GM23248 (cell line): ENCODE data around the gene KCNQ2. TPM values are rescaled to one million over a fixed set of nuclear protein-coding genes. Genes with fewer than 3 reads are reported as not detected.

Source experiments
- DNase-seq: peaks from one replicate; pipeline ENCODE4 v3.0.0-alpha.2; 2015
- H2AFZ ChIP-seq: fragments of 200-600 bp; sonication (generic); 2 replicates; pipeline ENCODE4 v1.6.1; 2016; ENCODE audit warnings: antibody characterized with exemption
- H3F3A ChIP-seq: fragments of 200-600 bp; sonication (generic); 2 replicates; pipeline ENCODE4 v1.6.1; 2016; ENCODE audit warnings: mild to moderate bottlenecking, antibody characterized with exemption, mixed run types; ENCODE audit not compliant: insufficient read depth
- H3K27ac ChIP-seq: fragments of 200-600 bp; sonication (generic); 2 replicates; pipeline ENCODE4 v1.5.1; 2016; ENCODE audit warnings: mild to moderate bottlenecking
- H3K27me3 ChIP-seq: fragments of 200-600 bp; sonication (generic); replicated peaks from 2 replicates; pipeline ENCODE4 v1.6.1; 2016; ENCODE audit warnings: mild to moderate bottlenecking; ENCODE audit not compliant: insufficient read depth
- H3K36me3 ChIP-seq: fragments of 200-600 bp; sonication (generic); 2 replicates; pipeline ENCODE4 v1.6.1; 2016; ENCODE audit warnings: low read depth, mild to moderate bottlenecking
- H3K4me1 ChIP-seq: fragments of 200-600 bp; sonication (generic); 2 replicates; pipeline ENCODE4 v1.6.1; 2016; ENCODE audit warnings: mild to moderate bottlenecking; ENCODE audit not compliant: insufficient read depth
- H3K4me2 ChIP-seq: fragments of 200-600 bp; sonication (generic); one replicate; pipeline ENCODE4 v1.6.1; 2016; ENCODE audit warnings: mild to moderate bottlenecking; ENCODE audit not compliant: unreplicated experiment
- H3K4me3 ChIP-seq: fragments of 200-600 bp; sonication (generic); 2 replicates; pipeline ENCODE4 v1.5.1; 2016; ENCODE audit warnings: mild to moderate bottlenecking
- H3K79me2 ChIP-seq: fragments of 200-600 bp; sonication (generic); 2 replicates; pipeline ENCODE4 v1.6.1; 2016; ENCODE audit warnings: mild to moderate bottlenecking; ENCODE audit not compliant: insufficient read depth
- H3K9ac ChIP-seq: fragments of 200-600 bp; sonication (generic); 2 replicates; pipeline ENCODE4 v1.6.1; 2016; ENCODE audit warnings: mild to moderate bottlenecking
- H3K9me2 ChIP-seq: fragments of 200-600 bp; sonication (generic); 2 replicates; pipeline ENCODE4 v1.6.1; 2016; ENCODE audit warnings: mixed run types, mild to moderate bottlenecking, moderate library complexity; ENCODE audit not compliant: insufficient read depth
- H3K9me3 ChIP-seq: fragments of 200-600 bp; sonication (generic); one replicate; pipeline ENCODE4 v1.6.1; 2017; ENCODE audit warnings: low read depth
- H4K20me1 ChIP-seq: fragments of 200-600 bp; sonication (generic); 2 replicates; pipeline ENCODE4 v1.6.0; 2016; ENCODE audit not compliant: insufficient read depth
- EZH2 ChIP-seq: fragments of 200-600 bp; sonication (generic); IDR thresholded peaks from 2 replicates; pipeline ENCODE4 v1.6.1; 2018; ENCODE audit warnings: antibody characterized with exemption, mild to moderate bottlenecking; ENCODE audit not compliant: insufficient read depth, poor library complexity, severe bottlenecking
- EZH2phosphoT487 ChIP-seq: fragments of 200-600 bp; sonication (generic); IDR thresholded peaks from 2 replicates; pipeline ENCODE4 v1.6.1; 2018; ENCODE audit warnings: antibody characterized with exemption, moderate library complexity, mild to moderate bottlenecking, low read depth; ENCODE audit not compliant: insufficient read depth
- WGBS, 2 experiments: methylation state at CpG; one replicate each; pipeline ENCODE4 v1.1.6; 2015 to 2017; ENCODE audit warnings: low lambda C conversion rate in 2 of 2, low coverage in 1 of 2; ENCODE audit errors: missing lambda C conversion rate in 2 of 2; 5-methylcytosine and 5-hydroxymethylcytosine counted together
- in situ Hi-C: fragments of 300-500 bp; cut with MboI; formaldehyde crosslinking; loops from 2 replicates; pipeline ENCODE4 v1.15.0; 2020
- polyA plus RNA-seq: library from polyadenylated mRNA; unstranded; fragments of >200 nt; fragmentation: Nextera tagmentation; extraction: Ambion mirVana; gene quantifications from 2 replicates; pipeline ENCODE4 v1.2.1, GENCODE V29; 2016
- total RNA-seq: library from RNA; depleted of rRNA; stranded (reverse); fragments of >200 nt; shearing (Covaris generic); gene quantifications from 2 replicates; pipeline ENCODE4 v1.2.3, GENCODE V29; 2014

The KCNQ2 gene
- total and polyA plus RNA-seq, 2 experiments from 2014 or later = 0.38 TPM; not detected in 1

- no peaks in the 10 kb centered on the region for H3K36me3 ChIP-seq
These were observed 2.0 kb downstream of the KCNQ2 start for GRCh38 chr20:63470410-63470809.

GRCh38 chr20:63469713-63470101 lies 2.7 kb downstream of the KCNQ2 start:
- H3K4me2 ChIP-seq = no peak overlapping the region
- no peaks in the 10 kb centered on the region for H3K9me3 ChIP-seq
- 52 to 60% methylated on average over 12 of the region's 13 CpGs for WGBS, 2 experiments
- H3K27me3 ChIP-seq = peaks cover 57% of the 10 kb centered on the region
- H3K36me3 ChIP-seq = no peaks in the 10 kb centered on the region
- H2AFZ ChIP-seq = no peak overlapping the region
- H3K27ac ChIP-seq = no peak overlapping the region
- H3K4me1 ChIP-seq = no peaks in the 10 kb centered on the region
- H3K4me3 ChIP-seq = no peak overlapping the region
- TF ChIP-seq EZH2 = no peak
- no peak for TF ChIP-seq EZH2phosphoT487
- no peak overlapping the region for H3K9ac ChIP-seq
- H4K20me1 ChIP-seq = no peaks in the 10 kb centered on the region
- H3K79me2 ChIP-seq = no peaks in the 10 kb centered on the region
- H3K9me2 ChIP-seq = no peaks in the 10 kb centered on the region
- H3F3A ChIP-seq = no peaks in the 10 kb centered on the region
- in situ Hi-C loops = no loop called here
- no peak for DNase-seq

More at GRCh38 chr20:63470410-63470809, 2.0 kb downstream of the KCNQ2 start:
- Histone ChIP-seq H4K20me1 (no peaks in the 10 kb centered on the region), H2AFZ (no peak overlapping the region), H3K79me2 (no peaks in the 10 kb centered on the region), H3F3A (no peaks in the 10 kb centered on the region), H3K27ac (no peak overlapping the region), H3K27me3 (peaks cover 57% of the 10 kb centered on the region), H3K9me3 (no peaks in the 10 kb centered on the region), H3K4me1 (no peaks in the 10 kb centered on the region), H3K9me2 (no peaks in the 10 kb centered on the region), H3K9ac (no peak overlapping the region), H3K4me3 (no peak overlapping the region), H3K4me2 (no peak overlapping the region)
- 43 to 48% methylated on average over 10 of the region's 10 CpGs for WGBS, 2 experiments
- no peak for DNase-seq
- in situ Hi-C loops = no loop called here
- TF ChIP-seq EZH2phosphoT487 (no peak), EZH2 (no peak)

GRCh38 chr20:63469019-63469712 lies 3.3 kb downstream of the KCNQ2 start:
- DNase-seq = no peak
- Histone ChIP-seq H3K9me2 (no peaks in the 10 kb centered on the region), H3K9me3 (no peaks in the 10 kb centered on the region), H3K9ac (no peak overlapping the region), H3K36me3 (no peaks in the 10 kb centered on the region), H3K4me3 (no peak overlapping the region), H3K27ac (no peak overlapping the region), H3K4me2 (no peak overlapping the region), H3K27me3 (peaks cover 60% of the 10 kb centered on the region), H3F3A (no peaks in the 10 kb centered on the region), H3K4me1 (no peaks in the 10 kb centered on the region), H4K20me1 (no peaks in the 10 kb centered on the region), H3K79me2 (no peaks in the 10 kb centered on the region), H2AFZ (no peak overlapping the region)
- 33 to 35% methylated on average over 21 to 22 of the region's 22 CpGs for WGBS, 2 experiments
- in situ Hi-C loops = no loop called here
- TF ChIP-seq EZH2 = no peak
- TF ChIP-seq EZH2phosphoT487 = no peak

- TF ChIP-seq EZH2 = no peak
- TF ChIP-seq EZH2phosphoT487 = no peak
- Histone ChIP-seq H4K20me1 (no peaks in the 10 kb centered on the region), H3K9ac (no peak overlapping the region), H3K27ac (no peak overlapping the region), H3K9me3 (no peaks in the 10 kb centered on the region), H3K4me2 (no peak overlapping the region), H3K4me1 (no peaks in the 10 kb centered on the region), H3K79me2 (no peaks in the 10 kb centered on the region), H2AFZ (no peak overlapping the region), H3K36me3 (no peaks in the 10 kb centered on the region), H3K27me3 (peaks cover 57% of the 10 kb centered on the region), H3K9me2 (no peaks in the 10 kb centered on the region), H3F3A (no peaks in the 10 kb centered on the region), H3K4me3 (no peak overlapping the region)
- in situ Hi-C loops = no loop called here
- WGBS, 2 experiments = 43 to 50% methylated on average over 9 to 12 of the region's 12 CpGs
- DNase-seq = no peak
These were observed 4.0 kb downstream of the KCNQ2 start for GRCh38 chr20:63468421-63468820.
